Left ventricle myocardium superior (tissue), 1 donor: ENCODE measurements around the gene NOB1. TPM values are rescaled to one million over a fixed set of nuclear protein-coding genes. Genes with fewer than 3 reads are reported as not detected.
"Not testable (repeated sequence)": the region's sequence is repeated elsewhere in the genome, so short reads cannot be mapped to it uniquely, and the experiment has no call there.

Experiments
- ATAC-seq: fragments of 200-7000 bp; cut with Tn5 transposase; one replicate; pipeline ENCODE4 v1.9.1; 2020; ENCODE audit warnings: mild to moderate bottlenecking, moderate library complexity
- DNase-seq: peaks from one replicate; pipeline ENCODE4 v3.0.0-alpha.2; 2020
- intact Hi-C: fragments of 100-400 bp; cut with micrococcal nuclease; formaldehyde crosslinking; loops from one replicate; pipeline ENCODE4 v1.11.0; 2022
- total RNA-seq: library from RNA; stranded (reverse); fragmentation: NEBNext Ultra II Directional; extraction: Animal tissue kit (Norgen Biotek cat#: 25700); gene quantifications from one replicate; pipeline ENCODE4 v1.2.1, GENCODE V29; 2021
- donor health status: DM: no; HTN: yes; CAD: no; lungs with severe emphysema.

NOB1 gene
- total RNA-seq, 1 donor from 2014 or later: 16.8 TPM

DNA sequence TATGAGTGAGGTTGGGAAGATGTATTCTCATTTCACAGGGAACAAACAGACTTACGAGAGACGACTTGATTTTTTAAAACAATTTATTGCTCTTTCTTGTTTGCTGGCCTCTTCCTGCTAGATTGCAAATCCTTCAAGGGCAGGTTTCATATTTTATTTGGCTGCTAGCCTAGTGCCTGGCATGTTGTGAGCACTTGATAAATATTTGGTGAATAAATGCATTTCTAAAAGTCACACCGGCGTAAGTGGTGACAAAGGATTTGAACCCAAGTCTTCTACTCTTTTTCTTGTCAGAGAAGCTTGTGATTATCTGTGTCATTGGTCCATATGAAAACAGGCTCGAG is 8.8 kb upstream of the NOB1 start:
- ATAC-seq (no peak), DNase-seq (no peak)
- intact Hi-C loops: no loop called here

GRCh38 chr16:69762814-69763598 is 8.3 kb upstream of the NOB1 start:
- no peak for DNase-seq

DNA sequence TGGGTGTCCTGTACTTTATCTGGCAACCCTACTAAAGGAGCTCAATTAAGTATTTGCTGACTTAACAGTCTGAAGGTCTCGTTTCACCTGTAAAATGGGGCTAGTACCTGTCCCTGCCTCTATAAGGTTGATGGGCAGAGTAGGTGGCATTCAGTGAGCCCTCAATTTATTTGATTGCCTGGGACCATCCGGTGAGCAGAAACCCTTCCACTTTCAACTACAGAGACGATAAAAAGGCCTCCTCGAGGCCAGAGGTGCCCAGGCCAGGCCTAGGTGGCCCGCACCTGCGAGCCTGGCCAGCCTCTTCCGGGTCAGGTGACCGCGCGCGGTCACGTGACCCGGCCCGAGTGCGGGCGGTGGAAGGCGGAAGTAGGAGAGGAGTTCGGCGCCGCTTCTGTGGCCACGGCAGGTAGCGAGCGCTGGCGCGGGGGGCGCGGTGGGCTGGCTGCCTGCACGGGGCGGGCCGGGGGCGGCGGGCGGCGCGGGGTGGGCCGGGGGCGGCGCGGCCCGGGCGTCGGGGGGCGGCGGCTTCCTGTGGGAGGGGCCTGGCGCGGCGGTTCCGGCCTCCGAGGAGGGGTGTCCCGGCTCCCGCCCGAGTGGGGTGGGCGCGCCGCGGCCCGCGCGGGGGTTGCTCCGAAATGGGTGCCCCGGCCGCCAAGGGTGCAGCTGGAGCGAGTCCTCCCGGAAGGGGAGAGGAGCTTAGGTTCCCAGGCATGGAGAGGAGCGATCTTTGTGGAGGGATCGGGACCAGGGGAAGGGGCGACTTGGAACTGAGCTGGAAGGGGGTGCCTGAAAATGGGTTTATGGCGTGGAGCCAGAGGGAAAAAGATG is 7.5 kb upstream of the NOB1 start, which contains the start of gene WWP2:
Gene WWP2 (plus strand): TSS at position 350 of the 831 bp plus-strand sequence. CDS start 24,679 bp downstream, outside the sequence.
- peak; percentile 86 for DNase-seq
- peak; percentile 91 for ATAC-seq
- intact Hi-C loops: no loop called here

More at GRCh38 chr16:69762814-69763598, 8.3 kb upstream of the NOB1 start:
- ATAC-seq: peak; percentile 46
- intact Hi-C loops: no loop called here

- ATAC-seq, DNase-seq: not testable (repeated sequence)
- intact Hi-C loops: loop anchor here (10.0 kb wide), 1 partner anchor 53 kb away; no protein-coding TSS in a partner anchor
Measured at GRCh38 chr16:69757375-69757774, 2.6 kb upstream of the NOB1 start.

DNA sequence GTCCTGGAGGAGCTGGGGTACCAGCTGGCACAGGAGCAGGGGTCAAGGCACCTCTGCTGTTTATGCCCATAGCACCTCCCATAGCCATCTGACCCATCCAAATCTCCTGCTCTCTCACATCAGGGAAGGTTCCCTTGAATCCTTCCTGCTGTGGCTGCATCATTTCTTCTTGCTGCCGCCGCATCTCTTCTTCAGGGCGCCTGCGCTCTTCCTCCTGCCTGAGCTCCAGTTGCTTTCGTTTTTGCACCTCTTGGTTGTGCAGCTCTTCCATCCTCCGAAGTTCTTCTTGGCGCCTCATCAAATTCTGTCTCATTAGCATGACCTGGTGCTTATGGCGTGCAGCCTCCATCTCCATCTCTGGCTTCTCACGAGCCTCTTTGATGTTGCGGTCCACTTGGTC is 2.0 kb upstream of the NOB1 start:
- no peak for ATAC-seq
- intact Hi-C loops: loop anchor here (10.0 kb wide), 1 partner anchor 52 kb away; no protein-coding TSS in a partner anchor
- no peak for DNase-seq

DNA sequence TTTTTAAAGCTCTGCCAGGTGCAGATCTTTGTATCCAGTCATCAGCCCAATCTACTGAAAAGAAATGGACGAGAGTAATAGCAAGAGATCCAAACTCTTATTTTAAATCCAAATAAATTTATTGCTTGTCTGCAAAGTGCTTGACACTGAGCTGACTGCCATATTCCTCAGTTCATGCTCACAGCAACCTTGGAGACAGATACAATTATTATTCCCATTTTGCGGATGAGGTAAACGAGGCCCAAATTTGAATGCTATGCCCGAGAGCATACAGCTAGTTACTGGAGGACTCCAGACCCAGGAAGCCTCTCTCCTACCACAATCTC is 620 bp downstream of the NOB1 start:
- DNase-seq (no peak), ATAC-seq (no peak)
- intact Hi-C loops: loop anchor here (10.0 kb wide), 1 partner anchor 49 kb away; no protein-coding TSS in a partner anchor

DNA sequence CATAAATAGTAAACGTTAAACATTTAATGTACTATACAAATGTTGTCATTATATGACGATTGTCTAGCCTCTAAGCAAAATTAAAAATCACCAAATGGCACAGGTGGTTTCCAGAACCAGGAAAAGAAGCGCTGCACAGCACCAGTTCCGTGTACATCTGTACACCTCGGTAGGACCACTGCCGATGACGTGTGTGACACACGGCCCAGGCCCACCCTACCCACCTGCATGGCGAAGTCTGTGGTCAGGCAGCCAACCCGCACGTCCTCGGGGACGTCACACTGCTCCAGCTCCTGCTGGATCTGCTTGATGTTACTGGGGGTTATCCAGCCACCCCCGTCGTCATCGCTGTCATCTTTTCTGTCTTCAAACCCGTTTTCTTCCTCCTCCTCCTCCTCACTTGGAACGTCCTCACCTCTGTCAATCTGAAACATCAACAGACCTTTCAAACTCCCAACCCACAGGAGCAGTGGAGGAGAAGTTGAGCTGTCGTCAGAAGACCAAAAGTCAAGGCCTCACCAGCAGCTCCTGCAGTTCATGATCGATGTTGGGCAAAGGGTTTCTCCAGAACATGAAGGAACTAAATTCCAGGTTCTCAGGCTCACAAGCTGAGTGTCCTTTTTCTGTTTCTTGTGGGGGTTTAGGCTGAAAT is 5.9 kb downstream of the NOB1 start:
- intact Hi-C loops: no loop called here
- ATAC-seq (no peak), DNase-seq (no peak)

GRCh38 chr16:69747115-69747514 is 7.6 kb downstream of the NOB1 start:
- intact Hi-C loops: no loop called here
- ATAC-seq (no peak), DNase-seq (no peak)

GRCh38 chr16:69745959-69746358 is 8.8 kb downstream of the NOB1 start:
- ATAC-seq (no peak), DNase-seq (no peak)
- intact Hi-C loops: no loop called here

GRCh38 chr16:69745232-69745612 is 9.5 kb downstream of the NOB1 start:
- DNase-seq: no peak
- ATAC-seq: no peak
- intact Hi-C loops: no loop called here

GRCh38 chr16:69744363-69745231 is 10.1 kb downstream of the NOB1 start:
- intact Hi-C loops: no loop called here
- no peak for DNase-seq
- ATAC-seq: no peak

DNA sequence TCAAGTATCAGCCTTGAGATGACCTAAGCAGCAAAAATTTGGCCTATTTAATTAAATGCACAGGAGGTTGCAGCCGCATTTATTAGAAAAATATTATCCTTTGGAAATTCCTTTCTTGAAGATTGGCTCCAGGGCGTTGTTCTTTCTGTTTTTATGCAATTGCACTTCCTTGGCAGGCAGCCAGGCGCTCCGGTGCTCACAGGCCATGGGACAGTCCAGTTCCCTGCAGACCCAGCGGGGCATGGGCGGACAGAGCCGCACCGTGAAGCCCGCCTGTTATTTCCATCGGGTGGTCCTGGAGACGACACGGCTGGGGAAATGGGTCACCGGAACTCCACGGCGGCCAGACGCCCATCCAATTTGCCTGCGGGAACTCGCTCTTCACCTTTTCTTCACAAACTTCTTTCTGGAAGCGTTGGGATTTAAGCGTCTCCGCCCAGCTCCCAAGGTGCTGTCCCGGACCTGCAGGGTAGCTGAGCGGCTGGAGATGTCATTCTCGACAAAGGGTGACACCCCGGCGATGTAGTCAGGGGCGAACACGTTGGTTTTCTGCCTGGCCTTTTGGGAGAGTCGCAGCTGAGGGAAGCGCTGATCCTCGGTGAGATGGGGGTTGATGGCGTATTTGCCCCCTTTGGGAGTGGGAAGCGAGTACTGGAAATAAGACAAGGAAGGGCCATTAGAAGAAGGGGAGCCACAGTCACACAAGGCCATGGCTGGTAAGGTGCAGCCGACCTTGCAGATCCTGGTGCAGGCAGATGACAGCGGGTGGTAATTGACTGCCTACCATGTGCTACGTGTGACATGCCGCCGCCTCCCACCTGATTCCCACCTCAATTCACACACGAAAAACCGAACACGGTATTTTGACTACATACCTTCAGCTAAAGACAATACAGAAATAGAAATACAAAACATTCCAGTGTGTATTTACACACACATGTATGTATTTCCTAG is 12.5 kb downstream of the NOB1 start:
- intact Hi-C loops: no loop called here
- DNase-seq (peak; percentile 86), ATAC-seq (peak; percentile 65)

- intact Hi-C loops: no loop called here
- no peak for DNase-seq
- no peak for ATAC-seq
Measured at GRCh38 chr16:69741519-69741918, 13.2 kb downstream of the NOB1 start.

GRCh38 chr16:69732101-69732500 is 22.6 kb downstream of the NOB1 start:
- no peak for DNase-seq
- no peak for ATAC-seq
- intact Hi-C loops: no loop called here

DNA sequence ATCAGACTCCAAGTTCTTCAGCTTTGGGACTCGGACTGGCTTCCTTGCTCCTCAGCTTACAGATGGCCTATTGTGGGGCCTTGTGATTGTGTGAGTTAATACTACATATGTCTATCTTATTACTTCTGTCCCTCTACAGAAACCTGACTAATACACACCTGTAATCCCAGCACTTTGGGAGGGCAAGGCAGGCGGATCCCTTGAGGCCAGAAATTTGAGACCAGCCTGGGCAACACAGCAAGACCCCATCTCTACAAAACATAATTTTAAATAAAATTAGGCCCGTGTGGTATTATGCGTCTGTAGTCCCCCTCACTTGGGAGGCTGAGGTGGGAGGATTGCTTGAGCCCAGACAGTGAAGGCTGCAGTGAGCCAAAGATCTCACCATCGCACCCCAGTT is 23.4 kb downstream of the NOB1 start:
- intact Hi-C loops, DNase-seq, ATAC-seq: not testable (repeated sequence)

GRCh38 chr16:69729030-69729429 is 25.7 kb downstream of the NOB1 start:
- DNase-seq, ATAC-seq, intact Hi-C loops: not testable (repeated sequence)

- peak; percentile 62 for DNase-seq
Measured at GRCh38 chr16:69727916-69728270, 26.8 kb downstream of the NOB1 start.

More at GRCh38 chr16:69727916-69728270, 26.8 kb downstream of the NOB1 start:
- intact Hi-C loops: no loop called here
- no peak for ATAC-seq
